ENCODE data around the gene ZMYND8.
"Not testable (repeated sequence)": the region's sequence is repeated elsewhere in the genome, so short reads cannot be mapped to it uniquely, and the experiment has no call there.

The ZMYND8 gene

DNA sequence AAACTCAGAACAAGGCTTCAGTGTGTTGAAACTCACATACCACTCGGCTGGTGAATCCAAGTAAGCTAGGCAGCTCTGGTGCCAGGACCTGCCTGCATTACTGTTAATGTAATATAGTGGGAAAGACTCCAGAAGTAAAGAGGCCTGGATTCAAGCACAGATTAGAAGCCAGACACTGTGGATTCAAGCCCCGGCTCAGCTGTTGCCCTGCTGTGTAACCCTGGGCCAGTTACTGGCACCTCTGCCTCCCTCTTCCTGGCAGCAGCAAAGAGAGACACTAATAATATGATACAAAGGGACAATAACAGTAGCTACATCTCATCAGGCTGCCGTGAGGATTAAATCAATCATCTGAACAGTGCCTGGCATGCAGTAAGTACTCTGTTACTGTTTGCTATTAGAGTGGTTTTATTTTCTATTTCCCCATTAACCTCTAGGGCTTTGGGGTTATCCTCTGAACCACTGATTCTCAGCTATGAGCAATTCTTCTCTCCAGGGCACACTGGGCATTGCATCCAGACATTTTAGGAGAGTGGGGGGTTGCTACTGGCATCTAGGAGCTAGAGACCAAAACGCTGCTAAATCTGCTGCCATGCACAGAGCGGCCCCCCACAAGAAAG, 92.9 kb downstream of the ZMYND8 start:
- no peak for DNase-seq

DNA sequence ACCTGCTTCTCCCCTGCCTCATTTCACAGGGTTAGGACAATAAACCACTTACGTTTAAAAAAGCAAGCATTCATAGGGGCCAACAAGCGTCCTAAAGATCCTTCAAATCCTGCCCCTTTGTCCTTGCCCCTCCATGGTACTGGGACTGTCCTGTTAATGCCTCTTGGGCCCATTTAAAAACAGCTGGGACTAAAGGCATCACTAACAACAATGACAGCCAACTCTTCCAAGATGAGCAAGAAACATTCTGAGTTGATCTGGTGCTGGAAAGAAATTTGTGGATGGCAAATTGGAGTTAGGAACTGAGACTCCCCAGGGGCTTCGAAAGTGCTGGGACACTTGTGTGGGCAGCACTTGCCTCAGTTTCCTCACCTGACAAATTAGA, 93.4 kb downstream of the ZMYND8 start:
- DNase-seq, result no peak

- no peak for DNase-seq
Measured at GRCh38 chr20:47262365-47263013, 94.0 kb downstream of the ZMYND8 start.

DNA sequence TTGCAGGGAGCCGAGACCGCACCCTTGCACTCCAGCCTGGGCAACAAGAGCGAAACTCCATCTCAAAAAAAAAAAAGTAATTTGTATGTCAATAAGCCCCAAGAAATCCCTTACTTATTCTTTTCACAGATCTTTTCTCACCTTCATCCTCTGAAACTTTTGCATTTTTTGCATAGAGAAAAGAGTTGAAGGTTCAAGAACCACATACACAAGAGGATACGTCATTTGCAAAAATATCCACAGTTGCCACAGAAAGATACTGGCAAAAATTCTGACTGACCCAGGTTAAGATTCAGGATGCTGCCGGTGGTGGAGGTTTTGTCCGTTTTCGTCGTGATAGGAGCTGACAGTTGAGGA, 94.5 kb downstream of the ZMYND8 start:
- no peak for DNase-seq

GRCh38 chr20:47261161-47261774, 95.2 kb downstream of the ZMYND8 start:
- DNase-seq, result not testable (repeated sequence)

GRCh38 chr20:47260540-47261126, 95.9 kb downstream of the ZMYND8 start:
- not testable (repeated sequence) for DNase-seq

DNA sequence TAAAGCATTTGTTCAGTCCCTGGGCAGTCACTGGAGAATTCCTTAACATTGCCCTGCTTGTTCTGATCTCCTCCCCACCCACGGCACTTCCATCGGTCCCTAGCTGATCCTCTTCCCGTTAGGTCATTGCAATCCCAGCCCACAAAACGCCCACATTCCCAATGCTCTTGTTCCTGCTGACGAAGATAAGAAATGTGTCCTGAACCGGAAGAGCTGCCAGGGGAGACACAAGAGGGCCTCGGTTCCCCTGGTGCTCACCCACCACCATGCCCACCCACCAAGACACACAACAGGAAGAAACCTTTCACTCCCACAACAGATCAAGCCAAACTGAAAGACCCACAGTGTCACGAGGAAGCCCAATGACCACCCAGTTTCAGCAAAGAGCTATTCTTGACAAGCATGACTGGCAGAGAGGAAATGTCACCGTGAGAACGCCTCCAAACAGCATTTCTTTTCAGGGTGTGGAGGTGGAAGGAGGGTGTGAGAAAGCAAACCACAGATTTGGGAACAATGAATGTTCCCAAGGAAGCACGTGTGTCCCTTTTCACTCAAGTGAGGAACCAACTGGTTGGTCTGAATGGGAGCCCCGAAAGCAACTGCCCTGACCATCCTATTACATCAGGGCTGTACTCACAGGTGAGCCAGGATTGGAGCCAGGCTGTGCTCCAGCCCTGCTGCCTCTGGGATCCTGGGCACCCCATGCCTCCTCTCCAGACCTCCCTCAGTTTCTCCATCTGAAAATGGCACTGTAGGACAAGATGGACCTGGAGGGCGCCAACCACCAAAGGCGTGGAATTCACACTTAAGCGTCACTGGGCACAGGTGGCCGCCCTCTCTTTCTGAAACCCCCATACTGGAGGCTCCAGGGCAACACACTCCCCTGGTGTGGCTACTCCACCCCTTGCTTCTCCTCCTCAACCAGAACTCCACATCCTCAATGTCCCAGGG, 97.5 kb downstream of the ZMYND8 start:
- DNase-seq, result no peak

GRCh38 chr20:47257771-47258170, 98.7 kb downstream of the ZMYND8 start:
- DNase-seq, result no peak

- no peak for DNase-seq
Measured at GRCh38 chr20:47257256-47257655, 99.2 kb downstream of the ZMYND8 start.

DNA sequence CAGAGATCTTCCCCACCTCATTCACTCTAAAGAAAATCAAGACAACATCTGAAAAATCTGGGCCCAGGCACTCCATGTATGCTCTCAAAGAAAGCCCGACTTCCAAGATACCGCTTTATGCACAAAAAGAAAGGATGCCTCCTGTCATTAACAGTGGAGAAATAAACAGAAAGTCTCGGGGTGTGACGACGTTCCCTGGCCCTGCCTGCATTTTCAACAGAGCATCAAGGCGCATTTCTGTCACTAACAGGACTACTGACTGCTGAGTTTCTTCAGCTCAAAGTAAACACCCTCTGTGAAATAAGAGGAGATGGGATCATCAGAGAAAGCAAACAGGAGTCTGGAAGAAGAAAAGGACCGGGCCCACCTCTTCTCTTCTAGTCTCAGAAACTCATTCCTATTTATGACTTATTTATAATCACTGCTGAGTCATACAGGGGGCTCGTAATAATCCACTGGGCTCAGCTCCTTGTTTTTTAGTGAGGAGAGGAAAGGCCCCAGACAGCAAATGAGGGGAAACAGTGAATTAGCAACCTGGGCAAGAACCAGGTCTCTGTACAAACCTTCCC, 99.7 kb downstream of the ZMYND8 start:
- DNase-seq, result no peak

GRCh38 chr20:47253872-47254271, 102.6 kb downstream of the ZMYND8 start:
- DNase-seq, result no peak

DNA sequence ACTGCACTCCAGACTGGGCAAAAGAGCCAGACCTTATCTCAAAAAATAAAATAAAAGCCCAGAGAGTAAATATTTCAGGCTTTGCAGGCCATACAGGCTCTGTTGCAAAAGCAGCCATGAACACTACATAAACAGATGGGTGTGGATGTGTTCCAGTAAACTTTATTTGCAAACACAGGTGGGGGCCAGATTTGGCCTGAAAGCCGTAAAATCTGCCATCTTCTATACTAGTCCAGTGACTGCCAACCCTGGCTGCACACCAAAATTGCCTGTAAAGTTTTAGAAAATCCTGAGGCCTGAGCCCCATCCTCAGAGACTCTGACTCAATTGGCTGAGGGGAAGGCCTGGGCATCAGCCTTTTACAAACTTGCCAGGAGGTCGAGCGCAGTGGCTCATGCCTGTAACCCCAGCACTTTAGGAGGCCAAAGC, 103.6 kb downstream of the ZMYND8 start:
- DNase-seq, result no peak

DNA sequence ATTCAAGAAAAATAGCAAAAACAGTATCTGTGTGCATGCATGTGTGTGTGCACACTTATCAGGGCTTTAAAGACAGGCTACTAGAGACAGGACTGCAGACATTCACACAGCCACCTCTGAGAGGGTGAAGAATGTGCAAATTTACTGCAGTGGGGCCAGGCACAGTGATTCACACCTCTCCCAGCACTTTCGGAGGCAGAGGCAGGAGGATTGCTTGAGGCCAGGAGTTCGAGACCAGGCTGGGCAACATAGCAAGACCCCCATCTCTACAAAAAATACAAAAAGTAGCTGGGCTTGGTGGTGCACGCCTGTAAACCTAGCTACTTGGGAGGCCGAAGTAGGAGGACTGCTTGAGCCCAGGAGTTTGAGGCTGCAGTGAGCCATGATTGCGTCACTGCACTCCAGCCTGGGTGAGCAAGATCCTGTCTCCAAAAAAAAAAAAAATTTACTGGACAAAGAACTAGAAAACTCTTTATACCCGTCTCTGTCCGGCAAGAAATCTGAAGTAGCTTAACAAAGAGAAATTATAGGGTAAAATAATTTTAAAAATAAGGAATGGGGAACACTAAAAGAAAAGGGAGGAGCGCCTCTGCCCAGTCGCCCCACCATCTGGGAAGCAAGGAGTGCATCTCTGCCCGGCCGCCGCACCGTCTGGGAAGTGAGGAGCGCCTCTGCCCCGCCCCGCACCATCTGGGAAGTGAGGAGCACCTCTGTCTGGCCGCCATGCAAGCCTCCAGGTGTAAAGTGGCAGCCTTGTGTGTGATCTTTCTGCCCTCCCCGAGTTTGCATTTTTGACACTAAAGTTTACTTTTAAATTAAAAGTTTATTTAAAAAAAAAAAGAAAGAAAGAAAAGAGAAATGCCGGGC, 105.1 kb downstream of the ZMYND8 start:
- DNase-seq, result no peak

- no peak for DNase-seq
Measured at GRCh38 chr20:47250360-47250759, 106.1 kb downstream of the ZMYND8 start.

DNA sequence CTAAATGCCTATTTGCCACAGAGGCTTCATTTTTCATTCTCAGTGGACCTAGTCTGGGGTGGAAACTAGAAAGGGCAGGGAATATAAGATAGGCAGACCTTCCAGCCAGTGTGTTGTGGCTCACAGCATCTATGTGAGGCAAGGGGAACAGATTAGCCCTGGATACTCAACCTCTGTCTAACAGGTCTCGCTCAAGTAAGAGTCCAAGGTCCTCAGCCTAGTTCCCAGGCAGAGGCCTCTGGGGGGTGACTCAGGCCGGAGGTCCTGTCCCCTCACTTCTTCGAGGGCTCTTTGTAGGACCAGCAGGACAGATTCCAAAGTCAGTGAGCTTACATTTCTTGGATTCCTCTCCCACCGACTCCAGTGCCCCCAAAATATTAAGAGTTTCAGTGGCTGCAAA, 106.6 kb downstream of the ZMYND8 start:
- DNase-seq, result no peak

DNA sequence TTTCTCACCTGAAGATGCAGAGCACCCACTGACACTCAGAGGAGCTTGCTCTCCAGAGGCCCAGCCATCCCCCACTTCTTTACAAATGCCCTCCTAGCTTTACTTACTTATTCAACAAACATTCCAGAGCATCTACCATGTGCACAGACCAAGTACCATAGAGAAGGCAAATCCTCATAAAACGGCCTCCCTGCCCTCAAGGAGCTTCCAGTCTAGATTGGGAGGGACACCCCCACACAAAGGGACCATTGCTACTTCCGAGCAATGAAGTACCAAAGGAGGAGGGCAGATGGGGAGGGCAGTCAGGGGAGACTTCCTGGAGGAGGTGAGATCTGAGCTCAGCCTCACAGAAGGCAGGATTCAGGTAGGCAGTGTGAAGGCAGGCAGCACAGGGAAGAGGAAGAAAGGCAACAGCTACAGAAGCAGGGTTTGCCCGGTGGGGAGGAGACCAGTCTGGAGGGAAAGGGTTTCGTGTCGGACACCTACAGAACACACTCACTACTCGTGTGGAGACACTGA, 108.0 kb downstream of the ZMYND8 start:
- DNase-seq, result no peak

- DNase-seq, result no peak
Measured at GRCh38 chr20:47247972-47248371, 108.5 kb downstream of the ZMYND8 start.

DNA sequence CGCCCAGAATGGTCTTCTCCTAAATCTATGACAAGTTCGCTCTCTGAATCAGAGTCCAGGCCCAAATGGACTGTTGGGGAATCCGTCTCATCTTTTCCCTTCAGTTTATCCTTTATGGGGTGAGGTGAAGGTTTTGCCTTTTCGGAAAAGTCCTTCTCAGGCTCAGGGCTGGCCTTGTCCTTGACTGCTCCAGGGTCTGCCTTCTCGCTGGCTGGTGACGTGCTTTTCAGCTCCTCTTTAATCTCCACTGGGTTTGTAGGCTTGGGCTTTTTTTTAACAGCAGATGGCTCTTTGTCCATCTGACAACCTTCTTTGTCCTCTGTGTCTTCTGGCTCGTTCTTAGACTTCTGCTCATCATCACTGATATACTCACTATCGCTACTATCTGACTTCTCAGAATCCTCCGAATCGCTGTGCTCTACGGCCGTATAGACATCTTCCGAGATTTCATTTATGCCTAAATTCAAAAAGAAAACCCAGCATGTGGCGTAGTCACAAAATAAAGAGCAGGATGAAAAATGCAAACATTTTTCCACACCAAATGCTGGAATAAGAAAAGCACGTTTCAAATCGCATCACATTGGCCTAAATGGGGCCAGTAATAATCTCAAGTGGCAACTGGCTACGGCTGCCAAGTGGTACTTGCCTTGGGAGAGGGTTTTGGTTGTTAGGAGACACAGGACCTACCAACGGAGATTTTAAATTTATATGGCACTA, 110.3 kb downstream of the ZMYND8 start:
- no peak for DNase-seq

GRCh38 chr20:47245166-47245565, 111.3 kb downstream of the ZMYND8 start:
- DNase-seq, result not testable (repeated sequence)

DNA sequence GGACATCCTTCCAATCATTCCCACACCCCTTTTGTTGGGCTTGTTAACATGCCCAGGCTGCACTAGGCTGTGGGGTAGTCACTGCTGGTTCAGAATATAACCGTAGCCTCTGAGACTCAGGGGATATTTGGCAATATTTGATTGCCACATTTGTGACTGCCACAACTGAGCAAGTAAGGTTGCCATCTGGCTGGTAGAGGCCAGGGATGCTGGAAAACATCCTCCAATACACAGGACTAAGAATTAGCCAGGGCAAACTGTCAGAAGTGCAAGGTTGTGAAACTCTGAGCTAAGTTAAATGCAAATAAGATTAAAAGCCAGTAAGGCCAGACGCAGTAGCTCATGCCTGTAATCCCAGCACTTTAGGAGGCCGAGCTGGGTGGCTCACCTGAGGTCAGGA, 112.0 kb downstream of the ZMYND8 start:
- DNase-seq, result no peak

All from NCI-H146 (cell line).